Osteocyte (in vitro differentiated cells): ENCODE measurements around the gene CRADD. TPM values are rescaled to one million over a fixed set of nuclear protein-coding genes. Genes with fewer than 3 reads are reported as not detected.
A peak's percentile ranks its signal among the peaks of the same experiment; 100 is the strongest.

ENCODE experiments used
- DNase-seq: peaks from one replicate; pipeline ENCODE4 v3.0.0; 2021; ENCODE audit warnings: mixed read lengths; ENCODE audit not compliant: unreplicated experiment; ENCODE audit errors: extremely low spot score
- H3K27ac Mint-ChIP-seq: one replicate; pipeline ENCODE4 v1.8.0; 2021; ENCODE audit warnings: mild to moderate bottlenecking, mixed read lengths; ENCODE audit not compliant: unreplicated experiment
- H3K27me3 Mint-ChIP-seq: one replicate; pipeline ENCODE4 v1.8.0; 2021; ENCODE audit warnings: mixed read lengths; ENCODE audit not compliant: unreplicated experiment
- H3K36me3 Mint-ChIP-seq: one replicate; pipeline ENCODE4 v1.8.0; 2021; ENCODE audit warnings: mixed read lengths; ENCODE audit not compliant: unreplicated experiment
- H3K4me1 Mint-ChIP-seq: one replicate; pipeline ENCODE4 v1.8.0; 2021; ENCODE audit warnings: mixed read lengths; ENCODE audit not compliant: unreplicated experiment
- H3K4me3 Mint-ChIP-seq: one replicate; pipeline ENCODE4 v1.8.0; 2021; ENCODE audit warnings: mild to moderate bottlenecking, moderate library complexity, mixed read lengths; ENCODE audit not compliant: unreplicated experiment
- H3K9me3 Mint-ChIP-seq: one replicate; pipeline ENCODE4 v1.8.0; 2021; ENCODE audit warnings: mixed read lengths; ENCODE audit not compliant: unreplicated experiment
- CTCF ChIP-seq: fragments of 200-600 bp; sonication (generic); IDR thresholded peaks from 2 replicates; pipeline ENCODE4 v1.5.0; 2021; ENCODE audit warnings: antibody characterized with exemption, mild to moderate bottlenecking, moderate library complexity
- total RNA-seq: library from RNA; stranded (reverse); gene quantifications from 2 replicates; pipeline ENCODE4 v1.2.1, GENCODE V29; 2021

CRADD gene
- total RNA-seq, 1 donor from 2014 or later: 13.8 TPM

DNA sequence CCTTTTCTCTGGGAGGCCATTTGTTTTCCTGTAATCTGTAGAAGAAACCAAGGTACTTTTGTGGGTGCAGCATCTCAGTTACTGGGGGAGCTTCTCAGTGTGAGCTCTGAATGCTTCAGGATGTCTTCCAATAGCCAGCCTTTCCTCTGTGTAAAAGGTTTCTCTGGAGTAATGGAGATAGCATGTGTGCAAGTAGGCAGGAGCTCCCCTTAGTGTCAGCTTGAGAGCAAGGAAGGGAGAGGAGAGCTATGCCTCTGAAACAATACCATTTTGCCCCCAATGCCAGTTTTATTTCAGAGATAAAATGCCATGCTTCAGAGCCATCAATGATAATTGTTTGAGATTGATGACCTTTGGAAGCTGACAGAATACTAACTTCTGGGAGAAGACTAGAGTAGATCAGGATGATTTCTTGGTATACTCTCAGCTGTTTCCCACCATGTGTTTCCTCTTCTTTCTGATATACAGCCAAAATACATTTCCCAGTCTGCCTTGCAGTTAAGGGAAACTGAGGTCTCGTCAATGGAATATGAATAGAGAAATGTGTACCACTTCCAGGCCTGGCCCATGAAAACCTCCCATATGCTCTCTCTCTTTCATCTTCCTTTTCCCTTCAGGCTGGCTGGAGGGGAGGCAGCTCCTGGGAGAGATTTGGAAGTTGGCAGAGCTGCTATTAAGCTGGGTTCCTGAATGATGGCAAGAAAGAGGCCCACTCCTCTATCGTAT, 125.7 kb downstream of the CRADD start:
- Mint-ChIP-seq H3K9me3 (no peaks in the 10 kb centered on the region), H3K4me3 (no peak overlapping the region), H3K36me3 (no peaks in the 10 kb centered on the region), H3K27me3 (no peaks in the 10 kb centered on the region), H3K27ac (peak overlapping the region; percentile 94), H3K4me1 (peaks cover 37% of the 10 kb centered on the region)
- TF ChIP-seq CTCF: peak; percentile 47
- no peak for DNase-seq

DNA sequence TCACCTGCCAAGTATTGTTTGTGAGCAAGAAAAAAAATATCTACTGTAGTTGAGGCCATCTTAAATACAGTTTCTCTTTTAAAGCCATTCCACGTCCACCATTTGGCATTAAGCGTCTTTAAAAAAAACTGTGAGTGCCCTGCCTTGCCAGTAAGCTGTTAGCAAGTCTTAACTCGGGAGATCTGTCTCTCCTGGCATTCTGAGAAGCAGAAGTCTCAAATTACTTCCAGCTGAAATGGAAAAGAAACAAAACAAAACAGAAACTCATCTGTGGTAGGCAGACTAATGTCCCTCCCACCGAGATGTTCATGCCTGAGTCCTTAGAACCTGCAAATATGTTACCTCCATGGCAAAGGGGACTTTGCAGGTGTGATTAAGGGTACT, 126.2 kb downstream of the CRADD start:
- DNase-seq: no peak
- no peaks in the 10 kb centered on the region for H3K9me3 Mint-ChIP-seq
- H3K36me3 Mint-ChIP-seq: no peaks in the 10 kb centered on the region
- H3K4me3 Mint-ChIP-seq: no peak overlapping the region
- H3K27ac Mint-ChIP-seq: peak overlapping the region; percentile 94
- no peaks in the 10 kb centered on the region for H3K27me3 Mint-ChIP-seq
- H3K4me1 Mint-ChIP-seq: peaks cover 36% of the 10 kb centered on the region
- TF ChIP-seq CTCF: no peak

GRCh38 chr12:93804392-93805179, 127.4 kb downstream of the CRADD start:
- H3K9me3 Mint-ChIP-seq: no peaks in the 10 kb centered on the region
- H3K27me3 Mint-ChIP-seq: no peaks in the 10 kb centered on the region
- no peak overlapping the region for H3K4me3 Mint-ChIP-seq
- no peak for TF ChIP-seq CTCF
- H3K4me1 Mint-ChIP-seq: peaks cover 43% of the 10 kb centered on the region
- H3K36me3 Mint-ChIP-seq: no peaks in the 10 kb centered on the region
- no peak for DNase-seq
- peak overlapping the region; percentile 73 for H3K27ac Mint-ChIP-seq

DNA sequence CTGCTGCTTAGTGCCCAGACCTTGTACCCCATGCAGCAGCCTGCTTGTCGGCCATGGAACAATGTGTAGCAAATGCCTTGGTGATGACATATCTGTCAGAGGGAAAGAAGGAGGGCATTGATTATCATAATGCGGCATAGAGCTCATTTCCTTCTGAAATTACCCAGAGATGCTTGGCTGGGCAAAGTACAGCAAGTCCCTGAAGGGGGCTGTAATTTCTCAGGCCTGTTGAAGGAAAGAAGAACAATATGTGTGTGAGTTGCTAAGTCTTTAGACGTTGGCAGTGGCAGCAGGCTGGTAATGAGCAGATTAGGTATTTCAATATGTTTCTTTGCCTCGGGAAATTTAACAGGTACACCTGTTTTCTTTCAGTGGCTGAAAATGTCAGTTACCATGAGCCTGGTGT, 128.6 kb downstream of the CRADD start:
- DNase-seq: no peak
- no peaks in the 10 kb centered on the region for H3K36me3 Mint-ChIP-seq
- no peaks in the 10 kb centered on the region for H3K9me3 Mint-ChIP-seq
- TF ChIP-seq CTCF: no peak
- H3K27ac Mint-ChIP-seq: no peak overlapping the region
- no peak overlapping the region for H3K4me3 Mint-ChIP-seq
- no peaks in the 10 kb centered on the region for H3K27me3 Mint-ChIP-seq
- peaks cover 53% of the 10 kb centered on the region for H3K4me1 Mint-ChIP-seq

GRCh38 chr12:93807354-93807753, 130.2 kb downstream of the CRADD start:
- DNase-seq: no peak
- Mint-ChIP-seq H3K27me3 (no peaks in the 10 kb centered on the region), H3K4me1 (peaks cover 67% of the 10 kb centered on the region), H3K27ac (no peak overlapping the region), H3K9me3 (no peaks in the 10 kb centered on the region), H3K4me3 (no peak overlapping the region), H3K36me3 (no peaks in the 10 kb centered on the region)
- no peak for TF ChIP-seq CTCF
